K562 (cell line): Measurements from ENCODE around the gene SNRNP70. TPM values are rescaled to one million over a fixed set of nuclear protein-coding genes. Genes with fewer than 3 reads are reported as not detected.

Experiments
- ATAC-seq: fragments of 200-7000 bp; cut with Tn5 transposase; 3 replicates; pipeline ENCODE4 v1.9.1; 2020; ENCODE audit warnings: moderate library complexity
- BruUV-seq: library from RNA; stranded (reverse); fragments of 400-500 nt; replicated peaks from 2 replicates; lab custom pipeline; 2021; lab: Mats Ljungman, UMichigan
- CTCF ChIA-PET: fragments of 300-600 bp; formaldehyde crosslinking; extraction: SDS; loops from one replicate; lab custom pipeline; 2021; ENCODE audit warnings: low intra/inter-chr PET ratio; lab: Yijun Ruan, JAX
- POLR2A ChIA-PET: fragments of 300-600, 350-650 bp; sonication (Branson Sonifier 250); formaldehyde crosslinking; extraction: SDS; loops from one replicate; lab custom pipeline; 2021; ENCODE audit warnings: antibody characterized with exemption, inconsistent platforms; lab: Yijun Ruan, JAX
- DNase-seq, 4 experiments: peaks; one replicate each; pipeline versions ENCODE4 v3.0.0 to v3.0.0-alpha.2; 2011 to 2018; ENCODE audit warnings: low spot score in 3 of 4, mixed read lengths in 3 of 4; ENCODE audit errors: extremely low read depth in 1 of 4
- FAIRE-seq: peaks from 2 replicates; lab custom pipeline; 2011; peaks lifted over from hg19 to GRCh38; lab: Jason Lieb, UNC
- H2AFZ ChIP-seq: 2 replicates; pipeline ENCODE4 v1.6.0; 2011; ENCODE audit warnings: low read depth, low read length, control low read depth, inconsistent platforms
- H3K27ac ChIP-seq: fragments of 200-600 bp; 3 replicates; pipeline ENCODE4 v1.8.0; 2011; ENCODE audit warnings: low read depth, mild to moderate bottlenecking, control low read depth, inconsistent platforms, low read length, moderate library complexity, mixed read lengths; ENCODE audit errors: extremely low read depth
- H3K27me3 ChIP-seq, 2 experiments: fragments of 300-600 bp in 1 of 2; 2 replicates in 1 of 2; 3 replicates in 1 of 2; pipeline versions ENCODE4 v1.6.0 to v1.8.0; 2011; ENCODE audit warnings: inconsistent platforms in 2 of 2, low read length in 2 of 2, mild to moderate bottlenecking in 1 of 2, mixed read lengths in 1 of 2, moderate library complexity in 1 of 2; ENCODE audit not compliant: control insufficient read depth in 2 of 2, insufficient read depth in 2 of 2
- H3K36me3 ChIP-seq: fragments of 300-600 bp; 3 replicates; pipeline ENCODE4 v1.8.0; 2011; ENCODE audit warnings: mild to moderate bottlenecking, low read length, inconsistent platforms; ENCODE audit not compliant: control insufficient read depth, insufficient read depth
- H3K4me1 ChIP-seq, 2 experiments: fragments of 200-600 bp in 1 of 2; replicated peaks in 1 of 2; 2 replicates in 1 of 2; 3 replicates in 1 of 2; pipeline versions ENCODE4 v1.5.1 to v1.8.0; 2011; ENCODE audit warnings: inconsistent platforms in 2 of 2, low read length in 2 of 2, mild to moderate bottlenecking in 1 of 2, mixed read lengths in 1 of 2, moderate library complexity in 1 of 2; ENCODE audit not compliant: control insufficient read depth in 2 of 2, insufficient read depth in 2 of 2
- H3K4me2 ChIP-seq: 2 replicates; pipeline ENCODE4 v1.6.1; 2011; ENCODE audit warnings: low read length, control low read depth, inconsistent platforms, mixed read lengths; ENCODE audit not compliant: insufficient read depth
- H3K4me3 ChIP-seq: fragments of 200-600 bp; sonication (generic), shearing (Covaris generic); 2 replicates; pipeline ENCODE4 v1.5.1; 2016; ENCODE audit warnings: control low read depth, inconsistent platforms
- H3K79me2 ChIP-seq: fragments of 200-600 bp; 3 replicates; pipeline ENCODE4 v1.8.0; 2011; ENCODE audit warnings: low read length, inconsistent platforms; ENCODE audit not compliant: control insufficient read depth, insufficient read depth
- H3K9ac ChIP-seq, 2 experiments: 2 replicates each; pipeline versions ENCODE4 v1.6.0 to v1.6.1; 2011; ENCODE audit warnings: low read depth in 2 of 2, low read length in 2 of 2, control low read depth in 1 of 2, inconsistent platforms in 1 of 2, mild to moderate bottlenecking in 1 of 2, mixed read lengths in 1 of 2; ENCODE audit not compliant: insufficient read depth in 1 of 2
- H3K9me1 ChIP-seq: one replicate; pipeline ENCODE4 v1.6.0; 2011; ENCODE audit warnings: inconsistent platforms, mild to moderate bottlenecking, low read length, moderate library complexity; ENCODE audit not compliant: control insufficient read depth, insufficient read depth
- H3K9me3 ChIP-seq: replicated peaks from 2 replicates; pipeline ENCODE4 v1.5.1; 2011; ENCODE audit warnings: low read depth, low read length, inconsistent platforms; ENCODE audit not compliant: control insufficient read depth, insufficient read depth
- H4K20me1 ChIP-seq: replicated peaks from 2 replicates; pipeline ENCODE4 v1.6.1; 2011; ENCODE audit warnings: low read length, inconsistent platforms, mixed read lengths; ENCODE audit not compliant: control insufficient read depth, insufficient read depth
- ELF1 ChIP-seq: fragments of 200-800 bp; sonication (Bioruptor generic); IDR thresholded peaks from 2 replicates; pipeline ENCODE4 v1.6.1; 2016; ENCODE audit warnings: missing genetic modification characterization, missing compliant biosample characterization
- FOXA3 ChIP-seq, 2 experiments: fragments of 450-650 bp in 1 of 2; sonication (generic) in 1 of 2; formaldehyde crosslinking; IDR thresholded peaks in 1 of 2; conservative IDR thresholded peaks in 1 of 2; 2 replicates each; pipeline versions ENCODE4 v1.4.0 to v1.8.0; 2020 to 2022; ENCODE audit warnings: mild to moderate bottlenecking in 2 of 2, missing genetic modification reagents in 1 of 2
- KAT8 ChIP-seq: fragments of 450-650 bp; IDR thresholded peaks from 2 replicates; pipeline ENCODE4 v1.6.1; 2016; ENCODE audit warnings: low read depth, mild to moderate bottlenecking
- NFRKB ChIP-seq: fragments of 450-650 bp; IDR thresholded peaks from 2 replicates; pipeline ENCODE4 v1.6.1; 2016; ENCODE audit warnings: low read depth
- SREBF2 ChIP-seq: sonication (generic); formaldehyde crosslinking; IDR thresholded peaks from 2 replicates; pipeline ENCODE4 v1.4.0; 2020; ENCODE audit warnings: mild to moderate bottlenecking, missing genetic modification reagents
- TEAD1 ChIP-seq, 2 experiments: fragments of 450-650 bp in 1 of 2; sonication (generic) in 1 of 2; formaldehyde crosslinking; IDR thresholded peaks; 2 replicates each; pipeline versions ENCODE4 v1.4.0 to v1.8.0; 2020 to 2022; ENCODE audit warnings: mild to moderate bottlenecking in 2 of 2, missing genetic modification reagents in 1 of 2
- ZEB2 ChIP-seq: fragments of 450-650 bp; IDR thresholded peaks from 2 replicates; pipeline ENCODE4 v1.6.1; 2016
- ZNF263 ChIP-seq: sonication (generic); formaldehyde crosslinking; IDR thresholded peaks from 2 replicates; pipeline ENCODE4 v1.8.0; 2022; ENCODE audit warnings: mild to moderate bottlenecking, missing genetic modification reagents, borderline replicate concordance
- ZNF384 ChIP-seq: IDR thresholded peaks from 2 replicates; pipeline ENCODE4 v1.6.1; 2012; ENCODE audit warnings: low read depth, low read length, improper control_type of control experiment
- ZNF395 ChIP-seq: fragments of 200-800 bp; sonication (Bioruptor generic); IDR thresholded peaks from 2 replicates; pipeline ENCODE4 v1.6.1; 2017; ENCODE audit warnings: missing genetic modification characterization, missing compliant biosample characterization
- ZNF740 ChIP-seq, 3 experiments: fragments of 200-800 bp in 1 of 3; sonication (Bioruptor generic) in 1 of 3; sonication (generic) in 1 of 3; formaldehyde crosslinking in 1 of 3; IDR thresholded peaks; 2 replicates each; pipeline versions ENCODE4 v1.6.1 to v1.8.0; 2016 to 2022; ENCODE audit warnings: mild to moderate bottlenecking in 2 of 3, missing compliant biosample characterization in 2 of 3, missing genetic modification characterization in 2 of 3, missing genetic modification reagents in 1 of 3
- WGBS: fragments of 100-300 bp; shearing (Covaris generic); methylation state at CpG from one replicate; pipeline ENCODE4 v1.1.6; 2016; ENCODE audit warnings: low coverage, mixed read lengths; ENCODE audit not compliant: insufficient coverage; ENCODE audit errors: missing lambda C conversion rate; 5-methylcytosine and 5-hydroxymethylcytosine counted together
- in situ Hi-C: fragments of 300-500 bp; cut with MboI; formaldehyde crosslinking; loops from 4 replicates; pipeline ENCODE4 v1.15.0; 2018; ENCODE audit warnings: inconsistent platforms, mixed read lengths
- intact Hi-C: fragments of 100-400 bp; cut with micrococcal nuclease; formaldehyde crosslinking; loops from 2 replicates; pipeline ENCODE4 v1.14.2; 2022
- polyA plus RNA-seq, 8 experiments: library from polyadenylated mRNA; depleted of rRNA in 4 of 8; stranded (reverse) in 5 of 8; unstranded in 3 of 8; fragments of >200 nt; fragmentation: Nextera tagmentation in 2 of 8; fragmentation: Illumina TruSeq in 1 of 8; extraction: Ambion mirVana in 2 of 8; extraction: Trizol in 1 of 8; gene quantifications; 2 replicates each; pipeline versions ENCODE4 v1.2.1 to v1.2.3, GENCODE V29; 2011 to 2014; ENCODE audit warnings: inconsistent platforms in 1 of 8, missing spikeins in 1 of 8
- total RNA-seq, 7 experiments: library from RNA; depleted of rRNA in 6 of 7; stranded (reverse); fragments of >200 nt in 6 of 7; fragmentation: Illumina TruSeq in 2 of 7; extraction: Trizol in 2 of 7; gene quantifications; 2 replicates each; pipeline versions ENCODE4 v1.2.1 to v1.2.3, GENCODE V29; 2011 to 2021; ENCODE audit warnings: low replicate concordance in 1 of 7

Gene SNRNP70
- total and polyA plus RNA-seq, 9 of the 15 experiments (the other 6 are each of a cell fraction or from before 2014, with no cell fraction given): 2.8 to 496 (median 136) TPM

GRCh38 chr19:49150944-49151243, 65.6 kb downstream of the SNRNP70 start:
- Histone ChIP-seq H3K9me1 (no peaks in the 10 kb centered on the region), H3K79me2 (peaks cover 44% of the 10 kb centered on the region; the same call in 2 of the 3 replicates), H3K27ac (peak overlapping the region; percentile 89), H4K20me1 (peaks cover 5% of the 10 kb centered on the region; the same call in 1 of the 2 replicates), H3K9ac (peak overlapping the region; percentile 86 to 98), H3K4me1 (peaks cover 46 to 90% of the 10 kb centered on the region in 2 experiments), H3K4me3 (peak overlapping the region; percentile 54), H3K27me3 (no peaks in the 10 kb centered on the region), H2AFZ (peak overlapping the region; percentile 69), H3K4me2 (peak overlapping the region; percentile 99), H3K36me3 (no peaks in the 10 kb centered on the region), H3K9me3 (no peaks in the 10 kb centered on the region)
- ATAC-seq (no peak), DNase-seq (peak in 1 of 4 experiments; percentile 41), FAIRE-seq (no peak)
- 0% methylated on average over 8 of the region's 16 CpGs for WGBS
- ChIA-PET POLR2A (interaction anchor here (0.6 to 2.0 kb wide), 11 partner anchors 11 to 702 kb away, joined by 3 to 11 read pairs (median 3); partner anchors contain the start of gene LIN7B), CTCF (no interaction called here)
- in situ Hi-C loops: no loop called here
- BruUV-seq: no TSS peak
- intact Hi-C loops: loop anchor here (5.0 to 10.0 kb wide), 3 partner anchors 156 to 819 kb away; partner anchors contain the start of genes GYS1, RUVBL2 and SLC17A7
- TF ChIP-seq TEAD1 (CRISPR knock-in tag; IDR thresholded peaks at IDR 0.05) (0 out of 4 replicates have a peak, but pooled peaks of 1 of the 2 experiments have one; percentile 6), KAT8 (no peak), ELF1 (tag) (peak; percentile 30; the same call in 1 of the 2 replicates), SREBF2 (CRISPR knock-in tag) (0 out of 2 replicates have a peak, but pooled peaks have one; percentile 78), FOXA3 (CRISPR knock-in tag; conservative IDR thresholded peaks at IDR 0.05 in 1 of 2, IDR thresholded peaks at IDR 0.05 in 1 of 2) (0 out of 4 replicates have a peak, but pooled peaks of 1 of the 2 experiments have one; percentile 10), ZNF395 (CRISPR knock-in tag) (0 out of 2 replicates have a peak, but pooled peaks have one; percentile 52), ZNF263 (CRISPR knock-in tag) (0 out of 2 replicates have a peak, but pooled peaks have one; percentile 14), ZNF740 (CRISPR knock-in tag; IDR thresholded peaks at IDR 0.05) (peak; percentile 84), ZNF740 (tag; IDR thresholded peaks at IDR 0.05) (peak in 1 of 2 experiments; percentile 84; a peak in 2 of 4 replicates), NFRKB (peak; percentile 31; the same call in 1 of the 2 replicates), ZEB2 (no peak), ZNF384 (peak; percentile 49; the same call in 1 of the 2 replicates)
